ENCODE results near the gene MCF2L. TPM values are rescaled to one million over a fixed set of nuclear protein-coding genes. Genes with fewer than 3 reads are reported as not detected.
"Not testable (repeated sequence)": the region's sequence is repeated elsewhere in the genome, so short reads cannot be mapped to it uniquely, and the experiment has no call there.

Gene MCF2L
- polyA plus RNA-seq, 3 donors, result 34.8 to 43.4 (median 35.8) TPM

DNA sequence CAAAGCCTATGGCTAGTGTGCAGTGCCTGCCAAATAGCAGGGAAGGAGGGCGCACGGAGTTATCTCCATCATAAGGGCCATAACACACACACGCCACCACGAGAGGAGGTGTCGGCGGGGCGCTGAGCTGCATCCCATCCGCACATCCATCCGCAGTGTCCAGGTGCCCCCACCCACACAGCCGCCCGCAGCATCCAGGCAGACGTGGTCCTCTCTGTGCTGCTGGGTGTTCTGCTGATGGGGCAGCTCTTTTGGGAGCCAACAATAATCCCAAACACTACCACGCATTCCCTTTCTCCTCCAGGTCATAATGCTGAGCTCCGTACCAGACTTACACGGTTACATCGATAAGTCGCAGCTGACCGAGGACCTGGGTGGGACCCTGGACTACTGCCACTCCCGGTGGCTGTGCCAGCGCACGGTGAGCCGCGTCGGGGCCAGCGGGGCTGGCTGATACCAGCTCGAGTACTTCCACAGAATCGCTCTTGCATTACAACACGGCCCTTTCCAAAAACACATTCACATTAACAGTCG lies 95.1 kb downstream of the MCF2L start:
- no peak for DNase-seq

DNA sequence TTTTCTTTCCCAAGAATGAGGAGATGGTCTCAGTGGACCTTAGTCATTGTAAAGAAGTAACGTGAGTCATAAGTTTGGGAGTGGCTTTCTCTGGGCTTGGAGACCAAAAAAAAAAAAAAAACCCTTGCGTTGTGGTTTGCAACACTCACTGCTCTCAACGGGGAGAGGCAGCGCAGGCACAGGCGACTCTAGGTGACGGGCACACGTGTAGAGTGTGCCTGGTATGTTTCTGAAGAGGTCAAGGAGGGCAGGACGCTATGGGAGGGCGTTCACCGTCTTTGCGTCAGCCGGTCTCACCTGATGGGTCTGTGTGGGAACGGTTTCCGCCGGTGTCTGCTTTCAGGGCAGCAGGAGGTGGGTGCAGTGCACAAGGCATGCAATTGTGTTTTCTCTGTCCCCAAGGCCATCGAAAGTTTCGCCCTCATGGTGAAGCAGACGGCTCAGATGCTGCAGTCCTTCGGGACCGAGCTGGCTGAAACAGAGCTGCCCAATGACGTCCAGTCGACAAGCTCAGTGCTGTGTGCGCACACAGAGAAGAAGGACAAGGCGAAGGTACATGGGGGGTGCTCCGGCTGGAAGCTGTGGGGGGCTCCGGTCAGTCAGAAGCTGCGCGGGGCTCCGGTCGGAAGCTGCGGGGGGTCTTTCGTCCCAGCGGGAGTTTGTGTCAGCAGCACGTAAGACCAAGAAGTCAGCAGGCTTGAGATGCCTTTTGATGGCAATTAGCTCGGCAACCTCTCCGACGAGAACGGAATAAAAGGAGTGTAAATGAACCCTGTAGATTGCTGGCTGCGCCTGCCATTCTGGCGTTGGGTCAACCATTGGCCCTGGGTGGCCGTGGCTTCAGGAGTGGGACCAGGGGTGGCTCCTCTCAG lies 95.8 kb downstream of the MCF2L start:
- DNase-seq, result no peak

DNA sequence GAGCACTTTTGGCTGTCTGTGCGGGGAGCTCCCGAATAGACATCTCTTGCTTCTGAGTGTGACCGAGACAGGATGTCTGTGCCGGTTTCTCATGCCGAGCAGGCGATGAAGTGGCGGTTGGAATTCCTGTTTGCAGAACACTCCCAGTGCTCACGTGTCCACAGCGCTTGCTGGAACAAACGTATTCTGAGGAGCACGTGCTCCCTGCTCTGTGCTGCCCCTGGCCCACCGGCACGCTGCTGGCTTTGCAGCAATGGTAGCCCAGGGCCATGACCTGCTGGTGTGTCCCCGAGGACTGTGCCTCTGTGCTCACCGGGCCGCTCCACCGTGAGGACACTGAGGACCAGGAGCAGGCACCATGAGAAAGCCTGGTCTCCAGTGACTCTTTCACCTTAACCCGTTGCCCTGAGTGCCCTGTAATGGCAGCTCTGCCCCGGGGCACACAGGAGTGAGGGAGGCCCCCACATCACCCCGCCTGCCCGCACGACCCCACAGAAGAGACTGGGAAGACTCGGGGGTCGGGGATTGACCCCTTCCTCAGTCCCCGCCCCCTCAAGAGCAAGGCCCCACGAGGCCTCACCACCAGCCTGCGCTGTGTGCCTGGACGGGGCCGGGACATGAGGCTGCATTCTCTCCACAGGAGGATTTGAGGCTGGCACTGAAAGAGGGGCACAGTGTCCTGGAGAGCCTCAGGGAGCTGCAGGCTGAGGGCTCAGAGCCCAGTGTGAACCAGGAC lies 96.6 kb downstream of the MCF2L start:
- DNase-seq, result no peak

DNA sequence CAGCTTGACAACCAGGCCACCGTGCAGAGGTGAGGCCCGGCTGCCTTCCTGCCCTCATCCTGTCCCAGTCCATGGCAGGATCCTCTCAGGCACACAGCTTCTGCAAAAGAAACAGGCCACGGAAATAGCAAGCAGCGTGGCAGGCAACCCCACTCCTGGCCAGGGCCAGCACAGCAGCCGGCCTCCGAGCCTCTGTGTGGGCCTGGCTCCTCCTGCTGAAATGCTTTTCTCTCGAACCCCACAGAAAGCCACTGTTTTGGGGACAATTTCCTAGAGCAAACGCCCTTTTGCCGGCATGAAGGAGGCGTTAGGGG lies 97.1 kb downstream of the MCF2L start:
- DNase-seq, result no peak

DNA sequence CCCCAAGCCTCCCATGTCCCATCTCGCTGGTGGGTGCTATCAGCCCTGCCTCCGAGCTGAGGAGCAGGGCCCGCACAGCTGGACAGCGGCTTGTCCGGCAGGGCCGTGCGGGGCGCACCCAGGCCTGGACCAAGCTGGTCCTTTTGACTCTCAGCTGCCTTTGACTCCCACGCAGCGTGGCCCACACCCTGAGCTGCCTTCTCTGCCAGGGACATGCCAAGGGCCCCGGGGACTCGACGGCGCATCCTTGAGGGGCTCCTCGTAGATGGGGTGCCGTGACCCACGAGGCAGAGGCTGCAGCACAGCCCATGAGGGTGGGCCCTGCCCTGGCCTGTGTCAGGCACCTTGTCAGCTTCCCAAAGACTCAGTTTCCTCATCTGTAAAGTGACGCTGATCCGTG lies 97.7 kb downstream of the MCF2L start:
- no peak for DNase-seq

DNA sequence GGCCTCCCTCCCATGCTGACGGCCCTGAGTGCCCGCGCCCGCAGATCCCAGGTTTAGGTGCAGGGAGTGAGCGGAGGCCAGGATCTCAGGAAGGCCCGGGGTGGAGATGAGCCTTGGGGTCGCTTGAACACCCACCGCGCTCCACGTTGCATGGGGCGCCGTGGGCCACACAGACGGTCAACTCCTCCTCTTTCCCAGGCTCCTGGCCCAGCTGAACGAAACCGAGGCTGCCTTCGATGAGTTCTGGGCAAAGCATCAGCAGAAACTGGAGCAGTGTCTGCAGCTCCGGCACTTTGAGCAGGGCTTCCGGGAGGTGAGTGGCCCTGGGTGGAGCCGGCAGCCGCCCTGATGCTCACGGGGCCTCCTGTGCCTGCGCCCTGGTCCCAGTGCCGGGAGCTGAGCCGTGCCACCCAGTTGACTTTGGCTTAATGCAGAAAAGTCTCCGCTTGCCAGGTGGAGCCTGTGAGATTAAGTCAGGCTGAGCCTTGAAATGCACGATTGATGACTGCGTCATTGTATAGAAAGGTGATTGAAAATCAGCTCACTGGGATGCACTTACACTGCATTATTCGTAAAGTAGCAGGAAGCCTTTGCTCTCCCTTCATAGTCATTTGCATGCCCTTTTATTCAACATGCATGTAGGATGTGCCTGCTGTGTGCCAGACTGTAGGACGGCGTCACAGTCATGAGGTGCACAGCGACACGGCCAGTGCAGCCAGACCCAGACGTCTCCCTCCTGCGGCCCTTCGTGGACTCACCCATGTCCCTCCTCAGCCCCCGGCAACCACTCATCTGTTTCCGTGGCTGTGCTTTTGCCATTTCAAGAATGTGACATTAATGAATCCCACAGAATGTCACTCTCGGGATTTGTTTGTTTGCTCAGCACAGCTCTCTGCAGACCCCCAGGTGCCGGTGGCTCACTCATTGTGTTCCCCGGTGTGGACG lies 101.1 kb downstream of the MCF2L start:
- no peak for DNase-seq

DNA sequence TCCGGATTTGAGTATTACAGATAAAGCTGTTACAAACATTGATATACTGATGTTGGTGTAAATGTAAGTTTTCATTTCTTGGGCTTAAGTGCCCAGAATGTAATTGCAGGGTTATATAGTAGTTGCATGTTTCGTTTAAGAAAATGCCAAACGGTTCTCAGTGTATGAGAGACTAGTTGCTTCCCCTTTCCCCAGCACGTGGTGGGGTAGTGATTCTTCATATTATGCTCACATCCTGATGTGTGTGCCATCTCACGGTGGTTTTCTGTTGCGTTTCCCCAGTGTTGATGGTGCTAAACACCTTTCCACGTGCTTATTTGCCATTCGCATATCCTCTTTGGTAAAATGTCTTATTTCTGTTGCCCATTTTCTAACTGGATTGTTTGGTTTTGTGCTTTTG lies 101.8 kb downstream of the MCF2L start:
- no peak for DNase-seq

DNA sequence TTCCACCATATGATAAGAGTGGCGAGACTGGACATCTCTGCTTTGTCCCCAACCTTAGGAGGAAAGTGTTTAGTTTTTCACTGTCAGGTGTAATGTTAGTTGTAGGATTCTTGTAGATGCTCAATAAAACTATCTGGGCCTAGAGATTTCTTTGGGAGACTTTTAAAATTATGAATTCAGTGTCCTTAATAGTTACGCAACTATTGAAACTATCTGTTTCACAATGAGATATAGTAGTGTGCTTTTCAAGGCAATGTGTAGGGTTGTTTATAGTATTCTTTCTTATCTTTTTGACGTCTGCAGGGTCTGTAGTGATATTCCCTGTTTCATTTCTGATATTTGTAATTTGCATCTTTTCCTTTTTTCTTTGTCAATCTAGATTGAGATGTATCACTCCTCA lies 103.4 kb downstream of the MCF2L start:
- no peak for DNase-seq

DNA sequence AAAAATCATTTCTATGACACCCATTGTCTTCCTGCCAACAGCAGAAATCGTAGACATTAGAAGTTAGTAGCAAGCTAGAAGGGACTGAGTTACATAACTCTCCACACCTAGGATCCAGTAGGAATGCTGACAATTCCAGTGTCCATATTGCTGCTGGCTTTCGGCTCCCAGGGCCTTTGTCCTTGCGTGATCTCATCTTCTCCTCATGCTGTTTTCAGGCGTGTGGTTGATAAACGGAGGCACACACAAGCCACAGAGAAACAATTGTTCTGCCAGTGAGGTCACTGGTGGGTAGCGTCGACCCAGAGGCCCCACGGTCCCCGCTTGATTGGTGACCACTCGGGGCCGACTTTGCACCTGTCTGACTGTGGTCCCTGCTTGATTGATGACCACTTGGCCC lies 104.9 kb downstream of the MCF2L start:
- DNase-seq, result no peak

DNA sequence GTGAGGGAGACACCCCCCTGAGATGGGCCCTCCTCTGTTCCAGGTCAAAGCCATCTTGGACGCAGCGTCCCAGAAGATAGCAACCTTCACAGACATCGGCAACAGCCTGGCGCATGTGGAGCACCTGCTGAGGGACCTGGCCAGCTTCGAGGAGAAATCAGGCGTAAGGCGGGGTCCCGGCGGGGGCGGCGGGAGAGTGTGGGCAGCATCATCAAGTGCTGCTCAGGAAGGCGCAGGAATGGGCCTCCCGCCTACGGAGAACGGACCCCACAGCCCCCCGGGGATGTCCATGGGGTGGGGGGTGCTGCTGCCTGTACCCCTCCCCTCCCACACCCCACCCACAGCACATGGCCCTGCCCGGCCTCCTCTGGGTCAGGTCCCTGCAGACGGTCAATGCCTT lies 105.4 kb downstream of the MCF2L start:
- DNase-seq, result no peak

DNA sequence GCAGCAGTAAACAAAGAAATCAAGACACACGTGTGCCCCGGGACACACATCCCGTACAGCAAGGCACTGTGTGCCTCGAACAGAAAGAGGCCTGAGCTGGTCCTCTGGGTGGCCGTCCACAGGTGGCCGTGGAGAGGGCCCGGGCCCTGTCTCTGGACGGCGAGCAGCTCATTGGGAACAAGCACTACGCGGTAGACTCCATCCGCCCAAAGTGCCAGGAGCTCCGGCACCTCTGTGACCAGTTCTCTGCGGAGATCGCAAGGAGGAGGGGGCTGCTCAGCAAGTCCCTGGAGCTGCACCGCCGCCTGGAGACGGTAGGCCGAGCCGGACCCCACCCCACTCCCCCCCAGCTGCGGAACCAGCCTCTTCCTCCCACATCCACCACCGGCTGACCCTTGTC lies 105.9 kb downstream of the MCF2L start:
- no peak for DNase-seq

DNA sequence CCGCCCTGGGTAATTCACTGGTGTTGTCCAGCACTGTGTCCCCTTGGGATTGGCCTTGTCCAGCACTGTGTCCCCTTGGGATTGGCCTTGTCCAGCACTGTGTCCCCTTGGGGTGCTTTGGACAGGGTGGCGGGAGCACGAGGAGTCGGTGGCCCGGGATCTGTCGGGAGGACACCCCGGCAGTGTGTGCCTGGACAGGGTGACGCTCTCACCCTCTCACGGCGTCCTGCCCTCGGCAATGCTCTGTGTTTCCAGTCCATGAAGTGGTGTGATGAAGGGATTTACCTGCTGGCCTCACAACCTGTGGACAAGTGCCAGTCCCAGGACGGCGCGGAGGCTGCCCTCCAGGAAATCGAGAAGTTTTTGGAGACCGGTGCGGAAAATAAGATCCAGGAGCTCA lies 106.7 kb downstream of the MCF2L start:
- no peak for DNase-seq

DNA sequence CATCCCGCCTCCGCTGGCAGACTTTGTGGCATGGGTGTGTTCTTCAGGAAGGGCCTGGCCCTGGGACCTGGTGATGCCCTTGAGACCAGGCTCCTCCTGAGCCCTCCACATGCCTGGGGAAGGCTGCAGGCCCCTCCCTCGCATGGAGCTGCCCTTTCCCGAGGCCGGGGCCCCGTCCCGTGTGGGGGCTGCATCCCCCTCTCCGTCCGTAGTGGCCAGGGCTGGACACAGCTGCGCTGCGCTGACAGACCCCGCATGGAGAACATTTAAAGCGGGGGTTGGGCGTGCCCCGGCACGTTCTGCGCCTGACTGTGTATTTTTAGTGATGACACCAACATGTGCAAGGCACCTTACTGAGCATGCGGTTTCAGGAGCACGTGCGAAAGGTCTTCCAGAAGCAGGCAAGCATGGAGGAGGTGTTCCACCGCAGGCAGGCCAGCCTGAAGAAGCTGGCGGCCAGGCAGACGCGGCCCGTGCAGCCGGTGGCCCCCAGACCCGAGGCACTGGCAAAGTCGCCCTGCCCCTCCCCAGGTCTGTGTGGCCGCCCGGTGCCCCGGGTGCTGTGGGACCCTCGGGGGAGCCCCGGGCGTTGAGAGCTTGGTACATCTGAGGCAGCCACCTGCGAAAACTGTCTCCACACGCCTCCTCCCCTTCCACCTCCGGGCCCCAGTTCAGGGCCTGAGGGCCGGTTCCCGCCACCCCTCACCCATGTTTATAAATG lies 107.8 kb downstream of the MCF2L start:
- no peak for DNase-seq

DNA sequence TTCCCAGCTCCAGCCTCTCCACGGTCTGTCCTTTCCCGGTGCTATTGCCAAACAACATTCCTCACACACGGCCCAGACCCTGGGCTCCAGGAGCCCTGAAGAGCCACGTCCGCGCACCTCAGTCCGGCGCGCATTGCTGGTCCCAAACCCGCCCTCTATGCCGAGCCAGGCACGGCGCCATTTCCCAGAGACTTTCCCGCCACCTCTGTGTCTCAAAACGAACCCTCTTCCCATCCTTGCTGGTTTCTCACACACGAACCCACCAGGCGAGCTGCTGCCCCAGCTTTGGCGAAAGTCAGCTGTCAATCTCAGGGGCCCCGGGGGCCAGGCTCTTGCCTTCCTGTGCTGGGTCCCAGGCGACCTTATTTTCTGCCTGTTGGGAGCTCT lies 108.5 kb downstream of the MCF2L start:
- DNase-seq, result no peak

DNA sequence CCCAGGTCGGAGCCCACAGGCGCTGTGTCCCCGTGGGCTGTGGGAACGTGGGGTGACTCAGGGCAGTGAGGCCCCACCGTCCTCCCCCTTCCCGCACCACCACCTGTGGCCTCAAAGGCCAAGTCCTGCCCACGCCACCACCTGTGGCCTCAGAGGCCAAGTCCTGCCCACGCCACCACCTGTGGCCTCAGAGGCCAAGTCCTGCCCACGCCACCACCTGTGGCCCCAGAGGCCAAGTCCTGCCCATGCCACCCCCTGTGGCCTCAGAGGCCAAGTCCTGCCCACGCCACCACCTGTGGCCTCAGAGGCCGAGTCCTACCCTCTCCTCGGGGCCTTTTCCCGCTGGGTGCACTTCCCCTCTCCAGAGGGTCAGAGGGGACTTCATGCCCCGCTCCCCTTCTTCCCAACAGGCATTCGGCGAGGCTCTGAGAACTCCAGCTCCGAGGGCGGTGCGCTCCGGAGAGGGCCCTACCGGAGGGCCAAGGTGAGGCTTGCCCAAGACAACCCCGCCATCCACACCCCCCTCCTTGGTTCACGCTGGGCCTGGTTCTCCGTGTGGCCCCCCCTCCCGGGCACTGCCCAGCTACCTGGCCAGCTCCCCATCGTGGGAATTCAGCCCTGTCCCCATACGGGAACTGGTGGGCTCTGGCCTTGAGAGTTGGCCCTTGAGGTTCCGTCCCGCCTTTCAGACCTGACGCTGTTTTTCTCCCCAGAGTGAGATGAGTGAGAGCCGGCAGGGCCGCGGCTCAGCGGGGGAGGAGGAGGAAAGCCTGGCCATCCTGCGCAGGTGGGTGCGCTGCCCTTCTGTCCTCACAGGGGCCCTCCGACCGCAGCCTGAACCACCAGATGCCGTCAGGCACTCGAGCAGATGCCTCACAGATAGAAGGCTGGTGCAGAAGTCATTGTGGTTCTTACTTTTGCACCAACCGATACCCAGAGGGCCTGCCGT lies 109.2 kb downstream of the MCF2L start:
- DNase-seq, result no peak

DNA sequence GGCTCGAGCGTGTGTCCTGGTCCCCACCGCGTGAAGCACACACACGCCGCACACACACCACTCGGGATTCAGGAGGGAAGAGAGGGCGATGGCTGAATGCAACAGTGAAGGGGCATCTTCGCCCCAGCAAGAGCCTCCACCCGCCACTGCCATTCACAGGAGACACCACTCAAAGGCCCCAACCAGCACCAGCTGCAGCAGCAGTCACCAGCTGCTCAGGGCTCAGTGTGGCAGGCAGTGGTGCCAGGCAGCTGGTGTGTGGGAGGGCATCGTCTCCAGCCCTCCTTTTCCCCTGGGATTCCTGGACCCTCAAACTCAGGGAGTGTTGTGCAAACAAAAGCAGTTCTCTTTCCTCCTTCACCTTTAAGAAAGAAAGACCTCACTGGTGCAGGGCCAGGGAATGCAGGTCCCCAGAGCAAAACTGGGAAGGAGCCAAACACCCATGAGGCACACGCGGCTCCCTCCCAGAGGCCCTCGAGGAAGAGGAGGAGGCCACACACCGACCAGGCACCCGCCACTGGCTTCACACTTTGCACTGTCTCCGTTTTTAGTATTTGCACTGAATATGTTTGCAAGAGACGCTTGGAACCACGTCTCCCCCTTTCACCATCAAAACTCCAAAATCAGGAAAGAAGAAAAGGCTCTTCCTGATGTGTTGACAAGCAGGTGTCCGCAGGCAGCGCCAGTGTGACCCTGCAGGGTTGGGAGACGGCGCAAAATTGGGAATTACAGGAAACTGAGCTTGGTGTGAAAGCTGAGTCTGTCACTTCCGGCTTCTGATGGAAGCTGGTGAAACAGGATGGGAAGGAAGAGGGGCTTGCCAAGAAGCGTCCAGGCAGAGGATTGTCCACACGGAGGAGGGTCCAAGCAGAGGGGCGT lies 110.1 kb downstream of the MCF2L start:
- DNase-seq, result no peak

DNA sequence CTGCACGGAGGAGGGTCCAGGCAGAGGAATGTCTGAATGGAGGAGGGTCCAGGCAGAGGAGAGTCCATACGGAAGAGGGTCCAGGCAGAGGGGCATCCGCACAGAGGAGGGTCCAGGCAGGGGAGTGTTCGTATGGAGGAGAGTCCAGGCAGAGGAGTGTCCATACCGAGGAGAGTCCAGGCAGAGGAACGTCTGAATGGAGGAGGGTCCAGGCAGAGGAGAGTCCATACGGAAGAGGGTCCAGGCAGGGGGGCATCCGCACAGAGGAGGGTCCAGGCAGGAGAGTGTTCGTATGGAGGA lies 110.7 kb downstream of the MCF2L start:
- DNase-seq, result not testable (repeated sequence)

DNA sequence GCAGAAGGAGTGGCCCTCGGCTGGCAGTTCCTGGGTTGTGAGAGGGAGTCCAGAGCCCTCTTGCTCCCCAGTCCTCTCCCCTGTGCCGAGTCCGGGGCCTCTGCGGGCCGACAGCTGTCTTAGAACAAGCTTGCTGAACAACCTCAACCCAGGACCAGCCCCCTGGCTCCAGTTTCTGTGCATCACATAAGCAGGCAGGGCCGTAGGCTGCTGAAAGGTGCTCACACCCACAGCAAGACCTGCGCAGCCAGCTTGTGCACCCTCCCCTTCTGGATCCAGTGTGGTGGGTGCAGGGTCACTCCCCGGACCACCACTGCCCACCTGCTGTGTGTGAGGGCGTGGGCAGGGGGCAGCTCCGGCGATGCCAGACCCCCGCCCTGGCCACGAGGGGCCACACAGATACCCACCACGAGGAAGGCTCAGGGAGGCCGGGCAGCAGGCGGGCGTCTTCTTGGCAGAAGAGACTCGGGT lies 111.4 kb downstream of the MCF2L start:
- no peak for DNase-seq

DNA sequence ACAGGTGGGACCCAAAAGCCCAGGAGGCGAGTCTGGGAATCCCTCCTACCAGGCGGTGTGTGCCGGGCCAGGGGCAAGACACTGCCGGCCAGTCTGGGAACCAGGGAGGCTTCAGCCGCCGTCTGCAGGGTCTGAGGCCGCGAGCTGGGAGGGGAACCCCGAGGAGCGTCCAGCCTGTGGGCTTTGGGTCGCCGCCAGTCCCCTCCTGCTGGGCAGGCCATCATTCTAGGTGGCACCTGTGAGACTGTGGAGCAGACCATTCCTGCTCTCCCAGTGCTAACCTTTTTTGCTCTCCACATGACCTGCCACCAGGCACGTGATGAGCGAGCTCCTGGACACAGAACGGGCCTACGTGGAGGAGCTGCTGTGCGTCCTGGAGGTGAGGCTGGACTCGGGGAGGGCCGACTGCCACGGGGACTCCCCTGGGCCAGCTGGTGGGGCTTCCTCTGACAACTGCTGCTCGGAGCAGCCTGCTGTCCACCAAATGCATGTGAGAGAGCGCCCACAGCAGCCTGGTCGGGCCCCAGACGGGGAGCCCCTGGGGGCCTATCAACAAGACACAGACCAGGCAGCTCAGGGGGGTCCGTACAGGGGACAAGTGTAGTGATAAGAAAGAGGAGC lies 112.0 kb downstream of the MCF2L start:
- DNase-seq, result no peak

Measured in renal pelvis (tissue), 4 donors.